ENCODE measurements around the gene CCDC127.
"Not testable (repeated sequence)": the region's sequence is repeated elsewhere in the genome, so short reads cannot be mapped to it uniquely, and the experiment has no call there.

The CCDC127 gene

DNA sequence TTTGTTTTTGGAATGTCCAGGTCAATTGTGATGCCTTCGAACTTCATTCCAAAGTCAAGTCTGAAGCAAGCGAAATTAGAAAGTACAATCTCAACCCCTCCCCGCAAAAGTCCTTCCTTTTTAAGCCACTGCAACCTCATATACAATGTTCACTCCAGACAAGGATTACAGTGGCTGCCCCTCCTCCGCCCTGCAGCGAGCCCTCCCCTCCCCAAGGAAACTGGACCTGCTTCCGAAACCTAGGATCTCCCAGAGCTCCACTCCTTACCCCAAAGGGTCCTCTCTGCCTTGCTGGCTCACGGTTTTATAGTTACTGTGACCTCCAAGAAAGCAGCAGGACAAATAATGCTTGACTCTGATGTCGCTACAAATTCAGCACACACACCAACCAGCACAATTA is 16.3 kb downstream of the CCDC127 start:
- no peak for DNase-seq

DNA sequence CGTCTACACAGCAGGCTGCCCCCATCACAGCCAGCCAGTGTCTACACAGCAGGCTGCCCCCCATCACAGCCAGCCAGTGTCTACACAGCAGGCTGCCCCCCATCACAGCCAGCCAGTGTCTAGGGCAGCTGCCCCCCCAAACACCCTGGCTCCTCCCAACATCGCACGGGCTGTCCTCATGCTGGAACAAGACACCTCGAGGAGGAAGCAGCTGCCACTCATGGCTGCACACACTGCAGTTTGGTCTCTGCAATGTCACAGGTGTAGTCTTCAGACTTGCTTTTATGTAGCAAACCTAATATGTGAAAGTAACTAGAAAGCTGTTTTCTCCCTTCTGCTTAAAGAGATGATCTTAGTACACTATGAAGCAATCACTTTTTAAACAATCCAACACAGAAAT is 17.0 kb downstream of the CCDC127 start:
- DNase-seq, result no peak

DNA sequence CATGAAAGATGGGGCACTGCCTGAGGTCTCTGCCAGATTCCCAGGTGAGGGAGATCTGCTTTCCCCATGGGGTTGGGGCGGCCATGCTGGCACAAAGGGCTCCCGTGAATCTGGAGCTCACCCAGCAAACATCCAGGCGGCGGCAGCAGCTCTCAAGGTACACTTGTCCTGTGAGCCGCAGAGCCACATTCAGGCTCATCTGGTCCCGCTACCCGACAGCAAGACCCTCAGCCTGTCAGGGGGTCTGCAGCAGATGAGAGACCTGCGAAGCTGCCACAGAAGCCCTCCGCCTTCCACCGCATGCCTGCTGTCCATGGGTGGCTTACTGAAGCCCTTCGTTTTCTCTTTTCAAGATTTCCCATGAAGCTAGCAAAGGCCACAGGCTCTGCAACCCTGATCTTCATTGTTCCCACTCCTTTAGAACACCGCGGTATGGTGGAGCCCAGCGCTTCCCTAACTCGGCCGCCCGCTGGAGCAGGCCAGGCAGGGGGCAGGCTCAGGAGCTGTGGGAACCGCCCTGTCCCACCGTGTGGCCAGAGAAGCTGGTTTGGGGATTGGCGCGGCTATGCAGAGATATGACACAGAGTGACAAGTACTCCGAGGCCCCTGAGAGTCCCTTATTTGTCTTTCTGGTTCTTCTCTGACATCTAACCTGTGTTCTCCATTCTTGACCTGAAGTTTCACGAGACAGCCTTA is 17.9 kb downstream of the CCDC127 start:
- no peak for DNase-seq

DNA sequence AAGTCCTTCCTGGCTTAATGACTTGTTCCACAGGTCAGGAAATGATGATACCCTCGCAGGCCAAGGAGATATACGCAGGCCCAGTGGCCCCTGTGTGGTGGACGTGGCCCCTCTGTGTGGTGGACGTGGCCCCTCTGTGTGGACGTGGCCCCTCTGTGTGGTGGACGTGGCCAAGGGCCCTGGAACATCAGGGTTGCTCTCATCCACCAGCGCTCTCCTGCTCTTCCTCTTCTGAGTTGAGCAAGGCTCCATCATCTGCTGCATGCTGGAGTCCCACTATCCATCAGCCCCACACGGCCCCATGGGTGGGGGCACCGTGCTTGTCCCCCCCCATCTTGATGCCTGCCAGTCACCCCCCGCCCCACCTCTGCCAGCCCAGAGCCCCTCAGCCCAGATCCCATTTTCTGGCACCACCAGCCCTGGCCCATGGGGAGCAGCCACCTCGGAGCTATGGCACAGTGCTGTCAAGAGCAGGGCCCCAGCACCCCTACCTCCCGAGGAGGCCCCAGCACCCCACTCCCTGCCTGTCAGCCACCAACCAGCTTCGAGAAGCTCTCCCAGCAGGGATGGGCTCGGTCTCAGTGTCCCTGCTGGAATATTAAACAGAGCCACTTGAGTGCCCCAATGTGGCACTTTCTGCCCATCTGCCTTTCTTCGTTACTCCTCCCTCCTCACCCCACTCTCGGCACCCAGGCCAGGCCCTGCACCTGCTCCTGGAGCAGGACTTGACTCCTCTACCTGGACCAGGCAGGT is 18.6 kb downstream of the CCDC127 start:
- no peak for DNase-seq

GRCh38 chr5:198516-199196 is 19.3 kb downstream of the CCDC127 start:
- no peak for DNase-seq

DNA sequence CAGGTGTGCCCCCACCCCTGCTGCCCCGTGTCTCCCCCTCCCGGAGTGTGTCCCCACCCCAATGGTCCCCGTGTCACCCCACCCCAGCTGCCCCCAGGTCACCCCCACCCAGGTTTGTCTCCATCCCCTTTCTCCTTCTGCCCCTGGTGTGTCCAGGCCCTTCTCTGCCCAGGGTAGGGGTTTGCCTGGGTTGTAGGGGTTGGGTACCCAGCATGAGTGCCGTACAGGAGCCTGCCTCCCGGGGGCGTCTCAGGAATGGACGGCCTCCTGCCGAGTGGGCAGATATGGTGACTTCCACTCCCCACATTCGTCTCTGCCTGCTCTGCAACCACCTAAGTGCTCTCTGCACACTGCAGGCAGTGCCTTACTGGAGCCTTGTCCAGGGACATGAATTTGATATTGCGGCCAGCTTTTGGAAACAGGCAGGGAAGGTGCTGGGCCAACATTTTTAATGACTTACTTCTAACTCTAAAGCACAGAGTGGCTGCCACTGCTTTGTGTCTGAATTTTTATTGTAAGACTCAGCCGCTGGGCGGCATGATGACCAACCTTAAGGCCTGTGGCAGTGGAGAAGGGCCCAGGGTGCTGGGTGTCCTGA is 20.0 kb downstream of the CCDC127 start:
- no peak for DNase-seq

DNA sequence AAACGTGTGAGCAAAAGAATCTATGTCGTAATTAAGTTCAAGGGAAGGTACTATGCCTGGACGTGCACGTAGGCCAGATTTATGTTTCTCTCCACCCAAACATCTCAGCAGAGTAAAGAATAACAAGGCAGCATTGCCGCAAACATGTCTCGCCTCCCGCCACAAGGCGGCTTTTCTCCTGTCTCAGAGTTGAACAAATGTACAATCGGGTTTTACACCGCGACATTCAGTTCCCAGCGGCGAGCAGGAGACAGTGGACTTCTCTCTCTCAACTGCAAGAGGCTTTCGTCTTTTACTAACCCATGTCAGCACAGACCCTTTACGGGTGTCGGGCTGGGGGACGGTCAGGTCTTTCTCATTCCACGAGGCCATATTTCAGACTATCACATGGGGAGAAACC is 20.9 kb downstream of the CCDC127 start:
- DNase-seq, result not testable (repeated sequence)

DNA sequence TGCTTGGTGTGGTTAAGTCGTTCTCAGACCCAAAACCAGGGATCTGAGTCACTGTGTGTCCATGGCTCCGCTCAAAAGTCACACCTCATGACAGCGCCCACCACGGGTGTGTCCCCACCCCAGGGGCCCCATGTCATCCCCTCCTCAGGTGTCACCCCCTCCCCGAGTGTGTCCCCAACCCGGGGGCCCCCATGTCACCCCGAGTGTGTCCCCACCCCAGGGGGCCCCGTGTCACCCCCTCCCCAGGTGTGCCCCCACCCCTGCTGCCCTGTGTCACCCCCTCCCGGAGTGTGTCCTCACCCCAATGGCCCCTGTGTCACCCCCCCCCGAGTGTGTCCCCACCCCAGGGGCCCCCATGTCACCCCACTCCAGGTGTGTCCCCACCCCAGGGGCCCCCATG is 21.6 kb downstream of the CCDC127 start:
- DNase-seq, result no peak

- DNase-seq, result no peak
These were observed 22.4 kb downstream of the CCDC127 start for GRCh38 chr5:195401-196160.

- no peak for DNase-seq
These were observed 23.2 kb downstream of the CCDC127 start for GRCh38 chr5:194603-195209.

DNA sequence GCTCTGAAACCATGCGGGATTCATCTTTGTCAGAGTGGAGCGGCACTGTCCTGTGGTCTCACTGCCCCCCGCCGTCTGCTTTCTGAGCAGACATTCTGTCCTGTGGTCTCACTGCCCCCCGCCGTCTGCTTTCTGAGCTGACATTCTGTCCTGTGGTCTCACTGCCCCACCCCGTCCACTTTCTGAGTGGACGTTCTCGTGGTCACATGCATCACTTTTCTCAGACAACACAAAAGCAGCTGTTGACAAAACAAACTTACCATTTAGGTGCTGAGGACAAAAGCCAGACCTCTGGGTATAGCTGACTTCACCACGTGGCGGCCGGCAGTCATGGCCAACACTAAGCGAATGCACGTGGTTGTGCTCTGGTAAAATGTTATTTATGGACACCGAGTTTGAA is 23.9 kb downstream of the CCDC127 start:
- DNase-seq, result no peak

GRCh38 chr5:192970-193831 is 24.8 kb downstream of the CCDC127 start:
- no peak for DNase-seq

DNA sequence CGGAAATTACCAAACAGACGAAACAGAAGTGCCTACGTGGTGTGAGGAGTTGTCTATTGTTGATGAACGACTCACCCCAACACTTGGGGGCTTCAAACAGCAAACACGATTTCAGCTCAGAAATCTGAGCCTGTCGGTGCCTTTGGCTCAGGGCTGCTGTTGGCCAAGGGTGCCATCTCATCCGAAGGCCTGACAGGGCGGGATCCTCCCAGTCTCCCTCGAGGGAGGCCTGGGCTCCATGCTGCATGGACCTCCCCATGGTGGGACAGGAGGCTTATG is 25.3 kb downstream of the CCDC127 start:
- no peak for DNase-seq

GRCh38 chr5:191949-192690 is 25.8 kb downstream of the CCDC127 start:
- DNase-seq, result no peak

GRCh38 chr5:191036-191948 is 26.7 kb downstream of the CCDC127 start, which contains the start of gene LRRC14B:
TSS of gene LRRC14B (plus strand) at chr5:191495. CDS start at chr5:191539, 44 bp downstream.
- peak; percentile 39 to 63 for DNase-seq

GRCh38 chr5:190366-191035 is 27.5 kb downstream of the CCDC127 start:
- DNase-seq, result no peak

DNA sequence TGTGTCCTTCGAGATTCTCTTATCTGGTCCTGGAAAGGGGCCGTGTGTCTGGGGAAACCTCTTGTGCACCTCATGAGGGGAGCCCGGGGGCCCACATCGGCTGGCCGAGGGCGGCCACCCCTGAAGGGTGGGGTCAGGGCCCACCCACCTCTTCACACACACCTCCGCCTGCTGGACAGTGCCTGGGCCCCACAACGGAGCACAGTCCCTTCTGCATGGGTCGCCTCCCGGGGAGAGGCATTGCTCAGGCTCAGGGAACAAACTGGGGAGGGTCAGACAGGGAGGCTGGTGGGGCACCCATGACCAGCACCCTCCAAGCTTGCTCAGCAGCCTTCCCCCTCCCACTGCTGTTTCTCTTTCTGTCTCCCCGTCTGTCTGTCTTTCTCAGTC is 28.0 kb downstream of the CCDC127 start:
- no peak for DNase-seq

GRCh38 chr5:189486-189885 is 28.5 kb downstream of the CCDC127 start:
- DNase-seq, result no peak
